ENCODE data around the gene TMEM252.

TMEM252 gene

DNA sequence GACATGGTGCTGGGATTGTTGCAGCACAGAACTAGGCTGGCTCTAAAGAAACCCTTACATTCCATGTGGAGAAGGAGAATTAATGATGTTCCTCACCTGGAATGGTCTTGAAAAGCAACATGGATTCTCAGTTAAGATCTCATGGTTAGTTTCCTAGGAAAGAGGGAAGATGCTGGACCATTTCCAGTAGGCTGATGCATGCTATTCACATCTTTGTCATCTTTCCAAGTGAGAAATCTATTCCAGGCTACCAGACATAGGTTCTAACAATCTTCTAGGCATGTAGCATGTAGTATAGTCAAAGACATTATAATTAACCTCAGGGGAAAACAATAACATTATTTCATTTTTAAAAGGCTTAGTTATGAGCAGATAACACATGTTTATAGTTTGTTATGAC, 44.3 kb downstream of the TMEM252 start:
- DNase-seq = no peak

DNA sequence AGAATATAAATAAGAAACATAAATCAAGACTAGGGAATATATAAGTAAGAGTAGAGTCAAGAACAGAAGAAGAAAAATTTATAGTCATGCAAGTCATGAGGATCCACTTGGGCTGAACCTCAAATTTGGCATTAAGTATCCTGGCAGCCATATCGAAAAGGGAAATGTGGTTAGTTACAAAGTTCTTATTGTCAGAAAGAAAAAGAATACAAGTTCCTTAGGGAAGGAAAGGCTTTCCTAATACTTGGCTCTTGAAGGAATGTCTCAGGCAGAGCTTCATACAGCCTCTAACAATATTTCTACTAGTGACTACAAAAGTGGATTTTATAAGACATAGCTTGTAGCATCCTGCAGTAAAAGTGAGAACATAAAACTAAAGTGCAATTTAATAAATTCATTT, 45.4 kb downstream of the TMEM252 start:
- DNase-seq = no peak

DNA sequence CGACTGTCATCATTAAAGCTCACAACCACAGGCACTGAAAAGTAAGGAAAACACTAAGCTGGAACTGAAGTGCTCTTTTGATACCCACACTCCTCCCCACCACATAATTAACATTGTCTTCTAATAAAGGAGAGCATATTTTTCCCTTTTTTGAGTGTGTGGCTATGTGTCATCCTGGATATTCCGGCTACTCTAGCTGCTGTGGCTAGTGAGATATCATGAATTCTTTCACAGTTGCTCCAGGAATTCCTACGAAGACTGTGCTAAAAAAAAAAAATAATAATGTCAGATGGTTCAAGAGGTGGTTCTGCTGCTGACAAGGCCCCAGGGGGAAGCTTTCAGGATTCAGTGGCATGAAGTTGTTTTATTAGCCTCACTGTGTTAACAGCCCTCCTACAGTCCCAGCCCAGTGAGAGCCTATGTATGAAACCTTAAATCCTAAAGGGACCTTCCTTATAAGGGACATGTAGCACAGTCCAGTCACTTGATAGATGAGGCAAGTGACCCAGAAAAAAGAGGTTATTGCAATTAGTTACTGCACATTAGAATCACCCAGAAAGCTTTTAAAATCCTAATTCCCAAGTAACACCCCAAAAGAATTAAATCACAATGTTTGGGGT, 46.6 kb downstream of the TMEM252 start:
- DNase-seq = no peak

DNA sequence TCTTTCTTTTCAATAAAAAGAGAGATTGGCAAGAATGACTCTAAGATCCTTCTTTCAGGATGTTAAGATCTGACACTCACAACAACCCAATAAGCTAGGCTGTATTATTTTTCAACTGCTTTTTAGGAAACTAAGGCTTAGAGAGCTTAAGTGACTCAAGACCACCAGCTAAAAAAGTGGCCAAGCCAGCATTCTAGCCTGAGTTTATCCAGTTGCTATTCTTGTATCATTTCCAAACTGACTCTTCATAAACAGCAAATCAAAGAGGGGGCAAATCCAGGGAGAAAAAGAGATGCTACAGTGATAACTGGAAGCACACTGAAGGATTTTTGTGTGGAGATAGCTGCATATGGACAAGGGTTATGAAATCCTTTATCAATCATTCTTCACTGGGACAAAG, 47.1 kb downstream of the TMEM252 start:
- no peak for DNase-seq

DNA sequence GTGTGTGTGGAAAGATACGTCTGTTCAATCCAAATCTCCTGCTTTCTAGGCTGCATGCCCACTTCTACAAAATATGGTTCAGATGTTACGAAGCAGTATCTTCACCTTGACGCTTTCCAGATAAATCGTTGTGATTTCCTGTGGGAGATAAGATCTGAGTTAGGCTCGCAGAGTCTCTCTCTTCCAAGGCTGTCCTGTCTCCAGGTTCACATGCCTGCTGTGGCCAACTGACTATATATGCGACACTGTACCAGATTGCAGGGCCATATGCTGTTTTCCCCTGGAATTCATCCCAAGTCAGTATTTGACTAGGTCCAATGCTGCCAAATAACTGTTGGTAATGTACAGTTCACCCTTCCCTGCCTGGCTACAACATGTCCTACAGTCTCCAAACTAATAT, 47.9 kb downstream of the TMEM252 start:
- no peak for DNase-seq

DNA sequence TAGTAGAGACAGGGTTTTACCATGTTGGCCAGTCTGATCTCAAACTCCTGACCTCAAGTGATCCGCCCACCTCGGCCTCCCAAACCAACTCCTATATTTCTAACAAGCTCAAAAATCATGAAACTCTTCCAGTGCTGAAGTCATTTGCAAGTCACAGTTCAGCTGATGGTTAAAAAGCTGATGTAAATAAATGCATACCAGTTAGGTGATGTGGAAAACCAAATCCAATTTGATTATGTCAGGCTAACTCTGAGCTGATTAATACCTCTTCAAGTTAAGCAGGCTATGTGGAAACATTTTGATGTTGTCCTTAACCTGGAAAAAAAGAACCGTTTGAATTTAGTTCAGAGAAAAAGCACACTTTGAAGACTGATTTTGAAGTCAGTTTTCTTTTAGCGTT, 51.0 kb downstream of the TMEM252 start:
- DNase-seq = no peak

DNA sequence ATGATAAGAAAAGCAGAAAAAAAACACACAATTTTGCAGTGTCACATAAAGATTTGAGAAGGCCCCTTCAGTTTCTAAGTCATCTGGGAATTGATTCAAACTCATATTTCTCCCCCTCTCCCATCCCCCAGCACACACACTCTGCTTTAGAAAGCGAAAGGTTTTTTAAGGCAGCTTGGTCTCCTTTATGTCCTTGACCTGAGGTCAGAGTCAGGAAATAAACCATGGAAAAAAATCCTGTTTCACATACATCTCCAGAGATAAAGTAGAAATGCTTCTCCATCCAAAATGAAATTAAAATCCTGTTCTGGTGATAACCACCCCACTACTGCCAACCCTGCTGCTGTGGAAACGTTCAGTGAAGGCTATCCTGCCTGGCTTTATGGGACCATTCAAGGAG, 52.6 kb downstream of the TMEM252 start:
- no peak for DNase-seq
